Peyer's patch (tissue), 4 donors: ENCODE measurements around the gene FGD5. TPM values are rescaled to one million over a fixed set of nuclear protein-coding genes. Genes with fewer than 3 reads are reported as not detected.
A peak's percentile ranks its signal among the peaks of the same experiment; 100 is the strongest.

ENCODE experiments used
- DNase-seq, 3 donors: peaks; one replicate each; pipeline ENCODE4 v3.0.0-alpha.2; 2017 to 2019
- H3K27ac ChIP-seq, 4 donors: fragments of 200-600 bp; sonication (generic); one replicate each; pipeline ENCODE4 v1.5.1; 2016 to 2019
- H3K27me3 ChIP-seq, 2 donors: fragments of 200-600 bp; sonication (generic); one replicate each; pipeline ENCODE4 v1.5.1; 2019
- H3K36me3 ChIP-seq, 3 donors: fragments of 200-600 bp; sonication (generic); one replicate each; pipeline ENCODE4 v1.5.1; 2016 to 2019
- H3K4me1 ChIP-seq, 4 donors: fragments of 200-600 bp; sonication (generic); one replicate each; pipeline ENCODE4 v1.5.1; 2016 to 2019
- H3K4me3 ChIP-seq, 4 donors: fragments of 200-600 bp; sonication (generic); 1 replicate in 3 of 4; 2 replicates in 1 of 4; pipeline ENCODE4 v1.5.1; 2016 to 2019; ENCODE audit warnings: mild to moderate bottlenecking in 1 of 4
- H3K9me3 ChIP-seq, 4 donors: fragments of 200-600 bp; sonication (generic); one replicate each; pipeline ENCODE4 v1.5.1; 2016 to 2019; ENCODE audit warnings: mild to moderate bottlenecking in 1 of 4
- POLR2A ChIP-seq, 2 donors: fragments of 450-650 bp; IDR thresholded peaks; one replicate each; pipeline ENCODE4 v1.5.1; 2017; ENCODE audit warnings: antibody characterized with exemption in 2 of 2, mild to moderate bottlenecking in 2 of 2, moderate library complexity in 2 of 2
- total RNA-seq, 4 donors: library from RNA; depleted of rRNA; stranded (reverse); fragments of >200 nt; gene quantifications; one replicate each; pipeline ENCODE4 v1.1.0, GENCODE V29; 2016
- TF ChIP-seq, protein P1 (sequence below), 6 experiments: fragments of 450-650 bp in 4 of 6; fragments of 200-600 bp in 2 of 6; sonication (generic) in 1 of 6; IDR thresholded peaks; one replicate each; pipeline ENCODE4 v1.5.1; 2017 to 2019; ENCODE audit warnings: antibody characterized with exemption in 6 of 6, mild to moderate bottlenecking in 3 of 6, moderate library complexity in 1 of 6

The FGD5 gene
- total RNA-seq, 4 donors from 2014 or later: 8.6 to 65.2 (median 18.1) TPM

DNA sequence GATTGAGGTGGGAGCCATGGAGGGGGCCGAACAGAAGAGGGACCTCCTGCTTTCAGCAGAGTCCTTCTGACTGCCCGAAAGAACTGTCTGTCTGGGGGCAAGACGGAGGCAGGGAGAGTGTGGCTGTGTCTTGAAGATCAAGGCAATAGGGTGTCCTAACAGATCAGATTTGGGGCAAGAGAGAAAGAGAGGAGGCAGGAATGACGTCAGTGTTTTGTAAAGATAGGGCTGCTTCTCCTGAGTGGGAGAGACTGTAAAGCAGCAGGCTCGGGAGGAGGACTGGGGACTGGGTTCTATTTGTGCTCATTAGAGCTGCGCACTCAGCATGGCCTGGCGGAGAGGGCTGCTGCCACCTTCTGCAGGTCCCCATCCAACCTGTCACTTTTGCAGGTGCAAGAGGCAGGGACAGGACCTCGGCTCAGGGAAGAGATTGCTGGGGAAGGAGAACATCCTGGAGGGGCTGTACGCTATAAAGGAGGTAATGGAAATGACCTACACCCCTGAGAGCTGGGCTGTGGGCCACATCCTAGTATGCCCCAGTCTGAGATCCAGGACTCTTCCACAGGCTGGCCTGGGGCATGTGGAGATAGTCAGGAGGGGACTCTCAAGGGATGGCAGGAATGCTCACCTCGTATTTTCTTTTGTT lies 29.0 kb upstream of the FGD5 start:
- TF ChIP-seq, protein P1, sequence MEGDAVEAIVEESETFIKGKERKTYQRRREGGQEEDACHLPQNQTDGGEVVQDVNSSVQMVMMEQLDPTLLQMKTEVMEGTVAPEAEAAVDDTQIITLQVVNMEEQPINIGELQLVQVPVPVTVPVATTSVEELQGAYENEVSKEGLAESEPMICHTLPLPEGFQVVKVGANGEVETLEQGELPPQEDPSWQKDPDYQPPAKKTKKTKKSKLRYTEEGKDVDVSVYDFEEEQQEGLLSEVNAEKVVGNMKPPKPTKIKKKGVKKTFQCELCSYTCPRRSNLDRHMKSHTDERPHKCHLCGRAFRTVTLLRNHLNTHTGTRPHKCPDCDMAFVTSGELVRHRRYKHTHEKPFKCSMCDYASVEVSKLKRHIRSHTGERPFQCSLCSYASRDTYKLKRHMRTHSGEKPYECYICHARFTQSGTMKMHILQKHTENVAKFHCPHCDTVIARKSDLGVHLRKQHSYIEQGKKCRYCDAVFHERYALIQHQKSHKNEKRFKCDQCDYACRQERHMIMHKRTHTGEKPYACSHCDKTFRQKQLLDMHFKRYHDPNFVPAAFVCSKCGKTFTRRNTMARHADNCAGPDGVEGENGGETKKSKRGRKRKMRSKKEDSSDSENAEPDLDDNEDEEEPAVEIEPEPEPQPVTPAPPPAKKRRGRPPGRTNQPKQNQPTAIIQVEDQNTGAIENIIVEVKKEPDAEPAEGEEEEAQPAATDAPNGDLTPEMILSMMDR (IDR thresholded peaks at IDR 0.05): no peak
- no peak for TF ChIP-seq POLR2A (IDR thresholded peaks at IDR 0.05)
- H3K4me3 ChIP-seq: no peak overlapping the region
- H3K4me1 ChIP-seq: peaks cover 0 to 8% (median 0%) of the 10 kb centered on the region in 4 donors
- no peak overlapping the region for H3K27ac ChIP-seq
- peak in 1 of 3 donors; percentile 15 for DNase-seq
- H3K27me3 ChIP-seq: no peaks in the 10 kb centered on the region
- no peaks in the 10 kb centered on the region for H3K36me3 ChIP-seq
- no peaks in the 10 kb centered on the region for H3K9me3 ChIP-seq

DNA sequence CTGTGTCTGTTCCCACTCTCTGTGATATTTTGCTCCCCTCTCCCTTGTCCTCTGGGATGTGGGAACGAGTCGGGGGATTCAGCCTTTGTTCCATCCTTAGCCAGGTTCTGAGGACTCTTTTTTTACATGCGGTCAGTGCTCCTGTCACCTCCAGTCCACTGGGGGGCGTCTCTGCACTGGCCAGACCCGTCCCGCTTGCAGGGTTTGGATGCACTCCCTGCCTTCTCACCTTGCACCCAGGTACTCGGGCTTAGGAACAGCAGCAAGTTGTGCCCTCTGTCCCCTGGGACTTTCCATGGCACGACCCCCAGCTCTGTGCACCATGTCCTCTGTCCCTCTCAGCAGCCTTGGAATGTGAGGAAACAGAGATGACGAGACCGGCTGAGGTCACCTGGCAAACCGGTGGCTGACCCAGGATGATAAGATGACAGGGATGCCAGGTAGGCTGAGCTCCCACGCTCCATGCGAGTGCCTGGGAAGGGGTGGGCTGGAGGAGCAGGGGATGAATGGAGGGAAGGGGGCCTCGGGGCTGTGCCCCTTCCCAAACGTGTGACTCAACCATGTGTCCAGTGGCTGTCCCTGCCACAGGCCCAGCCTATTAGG lies 27.3 kb upstream of the FGD5 start:
- H3K4me3 ChIP-seq: no peak overlapping the region
- no peaks in the 10 kb centered on the region for H3K9me3 ChIP-seq
- peak; percentile 24 to 87 (median 84) for DNase-seq
- H3K4me1 ChIP-seq: peaks cover 0 to 8% (median 0%) of the 10 kb centered on the region in 4 donors
- TF ChIP-seq, protein P1 (IDR thresholded peaks at IDR 0.05): peak; percentile 12 to 87 (median 66)
- TF ChIP-seq POLR2A (IDR thresholded peaks at IDR 0.05): no peak
- no peaks in the 10 kb centered on the region for H3K27me3 ChIP-seq
- H3K27ac ChIP-seq: no peak overlapping the region
- H3K36me3 ChIP-seq: no peaks in the 10 kb centered on the region

DNA sequence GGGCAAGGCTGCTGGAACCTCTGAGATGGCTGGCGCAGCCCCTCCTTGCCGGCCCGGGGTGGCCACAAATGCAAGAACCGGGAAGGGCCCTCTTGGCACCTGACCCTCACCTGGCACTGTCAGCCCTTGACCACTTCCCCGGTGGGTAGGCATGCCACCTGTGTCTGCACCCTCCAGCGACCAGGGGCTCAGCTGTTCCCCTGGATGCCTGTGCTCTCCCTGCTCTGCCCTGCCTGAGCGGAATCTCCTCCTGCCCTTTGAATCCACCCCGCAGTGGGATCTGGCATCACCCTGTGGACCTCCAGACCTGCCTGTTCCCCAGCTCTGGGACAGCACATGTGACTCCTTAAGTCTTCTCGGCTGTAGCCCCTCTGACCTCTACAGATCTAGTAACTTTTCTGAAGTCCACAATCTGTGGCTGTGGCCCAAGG lies 26.1 kb upstream of the FGD5 start:
- Histone ChIP-seq H3K27me3 (no peaks in the 10 kb centered on the region), H3K4me1 (peaks cover 0 to 8% (median 0%) of the 10 kb centered on the region in 4 donors), H3K9me3 (no peaks in the 10 kb centered on the region), H3K4me3 (no peak overlapping the region), H3K27ac (peak overlapping the region in 2 of 4 donors; percentile 25 to 38), H3K36me3 (no peaks in the 10 kb centered on the region)
- DNase-seq: peak in 1 of 3 donors; percentile 47
- TF ChIP-seq, protein P1 (IDR thresholded peaks at IDR 0.05): no peak
- no peak for TF ChIP-seq POLR2A (IDR thresholded peaks at IDR 0.05)

DNA sequence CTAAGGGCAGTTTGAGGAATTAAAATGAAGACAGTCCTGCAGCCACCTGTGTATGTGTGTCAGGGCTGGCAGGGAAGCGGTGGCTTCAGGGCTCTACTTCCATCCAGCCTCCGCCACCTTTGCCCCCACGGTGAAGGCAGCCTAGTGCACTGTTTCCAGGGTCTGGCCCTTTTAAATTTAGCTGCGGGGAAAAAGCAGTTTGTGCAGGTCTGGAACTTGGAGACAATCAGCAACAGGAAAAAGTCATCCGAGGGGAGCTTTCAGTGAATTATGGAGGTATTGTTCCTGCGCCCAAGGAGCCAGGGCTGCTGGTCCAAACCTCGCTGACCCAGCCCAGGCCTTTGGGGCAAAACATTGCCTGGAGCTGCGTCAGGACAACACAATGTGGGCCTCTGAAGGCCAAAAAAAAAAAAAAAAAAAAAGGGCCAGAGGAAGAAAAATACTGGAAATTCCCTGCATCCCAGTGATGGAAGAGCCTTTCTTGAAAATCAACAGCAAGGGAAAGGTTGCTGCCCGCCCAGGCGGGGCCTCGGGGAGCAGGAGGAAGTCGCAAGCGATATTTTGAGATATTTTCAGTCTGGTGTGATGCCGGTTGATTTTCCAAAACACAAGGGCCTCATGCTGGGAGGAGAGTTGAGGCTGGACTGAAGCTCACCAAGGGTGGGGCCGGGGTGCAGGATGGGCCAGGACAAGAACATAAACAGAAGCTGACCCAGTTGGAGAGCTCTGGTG lies 25.5 kb upstream of the FGD5 start:
- Histone ChIP-seq H3K4me1 (peaks cover 0 to 8% (median 0%) of the 10 kb centered on the region in 4 donors), H3K4me3 (no peak overlapping the region), H3K27me3 (no peaks in the 10 kb centered on the region), H3K9me3 (no peaks in the 10 kb centered on the region), H3K27ac (peak overlapping the region in 2 of 4 donors; percentile 25 to 38), H3K36me3 (no peaks in the 10 kb centered on the region)
- DNase-seq: peak in 1 of 3 donors; percentile 39
- TF ChIP-seq, protein P1 (IDR thresholded peaks at IDR 0.05): no peak
- TF ChIP-seq POLR2A (IDR thresholded peaks at IDR 0.05): no peak

DNA sequence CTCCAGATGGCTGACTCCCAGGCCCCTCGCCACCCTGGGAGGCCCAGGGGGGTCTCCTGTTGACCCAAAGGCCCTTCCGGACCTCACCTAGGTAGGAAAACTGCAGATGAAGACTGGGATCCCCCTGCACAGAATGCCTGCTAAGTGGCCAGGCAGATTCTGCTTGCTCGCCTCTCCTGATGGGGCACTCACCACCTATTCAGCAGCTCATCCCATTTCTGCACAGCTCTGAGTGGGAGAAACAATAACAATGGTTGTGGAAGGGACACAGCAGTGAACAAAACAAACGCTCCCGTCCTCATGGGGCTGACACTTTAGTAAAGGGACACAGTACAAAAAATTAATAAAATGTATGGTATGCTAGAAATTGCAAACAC lies 24.9 kb upstream of the FGD5 start:
- no peak for TF ChIP-seq POLR2A (IDR thresholded peaks at IDR 0.05)
- TF ChIP-seq, protein P1 (IDR thresholded peaks at IDR 0.05): no peak
- peaks cover 0 to 13% (median 0%) of the 10 kb centered on the region in 4 donors for H3K4me1 ChIP-seq
- peak overlapping the region in 1 of 4 donors; percentile 38 for H3K27ac ChIP-seq
- H3K36me3 ChIP-seq: no peaks in the 10 kb centered on the region
- no peaks in the 10 kb centered on the region for H3K9me3 ChIP-seq
- DNase-seq: no peak
- H3K27me3 ChIP-seq: no peaks in the 10 kb centered on the region
- H3K4me3 ChIP-seq: no peak overlapping the region
